Liver (tissue), 9 donors: Measurements from ENCODE around the gene CHAC1. TPM values are rescaled to one million over a fixed set of nuclear protein-coding genes. Genes with fewer than 3 reads are reported as not detected.

Experiments
- DNase-seq: peaks from one replicate; pipeline ENCODE4 v3.0.0-alpha.2; 2017; ENCODE audit warnings: low spot score
- H3K27ac ChIP-seq, 2 donors: one replicate each; pipeline ENCODE4 v1.7.0; 2013; ENCODE audit warnings: inconsistent platforms in 2 of 2, low read length in 2 of 2, control low read depth in 1 of 2, low read depth in 1 of 2, mild to moderate bottlenecking in 1 of 2
- H3K27me3 ChIP-seq, 4 donors: one replicate each; pipeline versions ENCODE4 v1.6.1 to v1.7.0; 2013; ENCODE audit warnings: low read length in 3 of 4, inconsistent platforms in 1 of 4, mild to moderate bottlenecking in 1 of 4, moderate library complexity in 1 of 4; ENCODE audit not compliant: control insufficient read depth in 4 of 4, insufficient read depth in 4 of 4
- H3K36me3 ChIP-seq, 4 donors: one replicate each; pipeline versions ENCODE4 v1.6.1 to v1.7.0; 2013; ENCODE audit warnings: low read length in 3 of 4, mild to moderate bottlenecking in 3 of 4, low read depth in 1 of 4, moderate library complexity in 1 of 4; ENCODE audit not compliant: control insufficient read depth in 4 of 4, insufficient read depth in 3 of 4
- H3K4me1 ChIP-seq, 4 donors: one replicate each; pipeline versions ENCODE4 v1.6.1 to v1.7.0; 2013; ENCODE audit warnings: low read length in 3 of 4, mild to moderate bottlenecking in 3 of 4, moderate library complexity in 1 of 4; ENCODE audit not compliant: control insufficient read depth in 4 of 4, insufficient read depth in 4 of 4
- H3K4me3 ChIP-seq, 3 donors: one replicate each; pipeline versions ENCODE4 v1.6.1 to v1.7.0; 2013; ENCODE audit warnings: low read length in 3 of 3, control low read depth in 1 of 3, low read depth in 1 of 3, mild to moderate bottlenecking in 1 of 3
- H3K9ac ChIP-seq, 2 donors: one replicate each; pipeline ENCODE4 v1.7.0; 2013; ENCODE audit warnings: low read length in 2 of 2, mild to moderate bottlenecking in 2 of 2, moderate library complexity in 2 of 2, control low read depth in 1 of 2, low read depth in 1 of 2
- H3K9me3 ChIP-seq, 4 donors: one replicate each; pipeline versions ENCODE4 v1.6.1 to v1.7.0; 2013; ENCODE audit warnings: low read length in 3 of 4; ENCODE audit not compliant: control insufficient read depth in 4 of 4
- ATF3 ChIP-seq: IDR thresholded peaks from 2 replicates; pipeline ENCODE4 v1.6.1; 2016; ENCODE audit warnings: antibody characterized with exemption
- EGR1 ChIP-seq, 2 donors: IDR thresholded peaks; 2 replicates each; pipeline ENCODE4 v1.6.1; 2016 to 2018; ENCODE audit warnings: antibody characterized with exemption in 2 of 2, low read depth in 2 of 2
- FOXA1 ChIP-seq: IDR thresholded peaks from 2 replicates; pipeline ENCODE4 v1.6.1; 2016; ENCODE audit warnings: antibody characterized with exemption
- FOXA2 ChIP-seq: IDR thresholded peaks from 2 replicates; pipeline ENCODE4 v1.6.1; 2016; ENCODE audit warnings: antibody characterized with exemption
- GABPA ChIP-seq, 2 donors: IDR thresholded peaks in 1 of 2; conservative IDR thresholded peaks in 1 of 2; 2 replicates each; pipeline ENCODE4 v1.6.1; 2016; ENCODE audit warnings: antibody characterized with exemption in 2 of 2, mild to moderate bottlenecking in 1 of 2, moderate library complexity in 1 of 2
- HNF4A ChIP-seq, 2 donors: conservative IDR thresholded peaks; 2 replicates each; pipeline ENCODE4 v1.6.1; 2016; ENCODE audit warnings: antibody characterized with exemption in 2 of 2, mild to moderate bottlenecking in 2 of 2
- HNF4G ChIP-seq: IDR thresholded peaks from 2 replicates; pipeline ENCODE4 v1.6.1; 2016; ENCODE audit warnings: antibody characterized with exemption
- JUND ChIP-seq, 2 donors: IDR thresholded peaks; 2 replicates each; pipeline ENCODE4 v1.6.1; 2016; ENCODE audit warnings: antibody characterized with exemption in 2 of 2
- MAX ChIP-seq: IDR thresholded peaks from 2 replicates; pipeline ENCODE4 v1.6.1; 2016; ENCODE audit warnings: antibody characterized with exemption
- NR2F2 ChIP-seq: IDR thresholded peaks from 2 replicates; pipeline ENCODE4 v1.6.1; 2016; ENCODE audit warnings: antibody characterized with exemption
- RAD21 ChIP-seq, 2 donors: IDR thresholded peaks; 2 replicates each; pipeline ENCODE4 v1.6.1; 2016; ENCODE audit warnings: antibody characterized with exemption in 2 of 2, mild to moderate bottlenecking in 2 of 2
- REST ChIP-seq: IDR thresholded peaks from 2 replicates; pipeline ENCODE4 v1.6.1; 2016; ENCODE audit warnings: antibody characterized with exemption, mild to moderate bottlenecking
- RXRA ChIP-seq, 2 donors: IDR thresholded peaks; 2 replicates each; pipeline ENCODE4 v1.6.1; 2017 to 2018; ENCODE audit warnings: antibody characterized with exemption in 2 of 2, mild to moderate bottlenecking in 1 of 2
- SP1 ChIP-seq: IDR thresholded peaks from 2 replicates; pipeline ENCODE4 v1.6.1; 2018; ENCODE audit warnings: antibody characterized with exemption, mild to moderate bottlenecking
- TAF1 ChIP-seq: conservative IDR thresholded peaks from 2 replicates; pipeline ENCODE4 v1.6.1; 2016; ENCODE audit warnings: antibody characterized with exemption, mild to moderate bottlenecking
- YY1 ChIP-seq: IDR thresholded peaks from 2 replicates; pipeline ENCODE4 v1.6.1; 2016; ENCODE audit warnings: antibody characterized with exemption, mild to moderate bottlenecking
- ZBTB33 ChIP-seq: IDR thresholded peaks from 2 replicates; pipeline ENCODE4 v1.6.1; 2016; ENCODE audit warnings: antibody characterized with exemption
- WGBS: extraction: QIAGEN DNeasy Blood & Tissue Kit; methylation state at CpG from one replicate; pipeline ENCODE4 v1.1.7; 2013; 5-methylcytosine and 5-hydroxymethylcytosine counted together
- polyA plus RNA-seq, 2 donors: library from polyadenylated mRNA; stranded (reverse) in 1 of 2; unstranded in 1 of 2; fragments of 200-250 nt in 1 of 2; fragments of >200 nt in 1 of 2; fragmentation: Nextera tagmentation in 1 of 2; extraction: Ambion mirVana in 1 of 2; gene quantifications; one replicate each; pipeline versions ENCODE4 v1.2.1 to v1.2.3, GENCODE V29; 2013 to 2015
- total RNA-seq, 2 donors: library from RNA; depleted of rRNA; stranded (reverse); fragments of >200 nt; gene quantifications; one replicate each; pipeline ENCODE4 v1.2.3, GENCODE V29; 2014
- TF ChIP-seq, protein P1 (sequence below): fragments of 150-350 bp; IDR thresholded peaks from 2 replicates; pipeline ENCODE4 v1.5.1; 2017; ENCODE audit warnings: improper control_type of control experiment, low read depth, low read length; ENCODE audit not compliant: missing input control
- donor health status: healthy.
- donor health status: healthy.
- donor health status: healthy.
- donor health status: healthy.
- donor health status: healthy.

Gene CHAC1
- total and polyA plus RNA-seq, 4 donors, result 0.19 to 3.5 (median 1.1) TPM

DNA sequence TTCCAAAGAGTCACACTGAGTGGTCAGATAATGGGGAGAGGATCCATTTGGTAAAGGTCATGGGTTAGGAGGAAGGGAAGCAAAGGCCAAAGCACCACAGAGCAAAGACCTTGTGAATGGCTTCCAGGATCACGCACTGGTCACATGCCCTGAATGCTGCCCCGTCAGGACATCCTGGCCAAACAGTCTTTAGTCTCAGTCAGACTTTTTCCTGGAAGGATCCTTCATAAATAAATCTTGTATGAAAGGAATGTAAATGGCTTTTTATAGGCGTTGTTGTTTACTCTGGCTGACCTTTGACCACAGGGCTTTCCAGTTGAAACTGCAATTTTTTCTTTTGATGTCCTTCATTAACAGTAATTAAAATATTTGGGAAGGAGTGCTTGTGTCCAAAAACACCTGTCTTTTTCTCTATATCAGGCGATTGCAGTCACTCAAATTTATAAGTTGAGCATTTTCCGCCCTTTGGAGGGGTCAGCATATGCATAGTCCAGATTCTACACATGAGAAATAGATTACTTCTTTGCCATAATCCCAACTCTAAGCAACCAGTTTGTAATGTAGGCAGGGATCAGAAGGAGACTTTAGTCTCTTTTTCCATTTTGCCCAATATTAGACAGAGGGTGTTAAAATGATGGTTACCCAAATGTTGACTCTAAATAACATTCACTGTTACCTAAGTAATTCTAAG lies 48.4 kb downstream of the CHAC1 start:
- 41% methylated on average over 5 of the region's 5 CpGs for whole genome bisulfite sequencing
- DNase-seq, result no peak
- H3K36me3 ChIP-seq, result peaks cover 7 to 32% (median 18%) of the 10 kb centered on the region in 4 donors
- peak overlapping the region; percentile 20 to 36 for H3K27ac ChIP-seq
- H3K4me1 ChIP-seq, result peaks cover 0 to 8% (median 7%) of the 10 kb centered on the region in 4 donors
- TF ChIP-seq YY1 (peak; percentile 78), HNF4A (conservative IDR thresholded peaks at IDR 0.05) (peak; percentile 86 to 89), ZBTB33 (peak; percentile 25), ATF3 (no peak), SP1 (peak; percentile 59), RAD21 (IDR thresholded peaks at IDR 0.05) (peak; percentile 14 to 19), RXRA (IDR thresholded peaks at IDR 0.05) (peak; percentile 98 to 99), NR2F2 (peak; percentile 99), GABPA (IDR thresholded peaks at IDR 0.05 in 1 of 2, conservative IDR thresholded peaks at IDR 0.05 in 1 of 2) (no peak), FOXA1 (no peak), EGR1 (IDR thresholded peaks at IDR 0.05; ENCODE audit: low read depth in 2 of 2) (no peak), TAF1 (no peak), FOXA2 (no peak), JUND (IDR thresholded peaks at IDR 0.05) (peak in 1 of 2 donors; percentile 38), MAX (peak; percentile 32)
- TF ChIP-seq, protein P1, sequence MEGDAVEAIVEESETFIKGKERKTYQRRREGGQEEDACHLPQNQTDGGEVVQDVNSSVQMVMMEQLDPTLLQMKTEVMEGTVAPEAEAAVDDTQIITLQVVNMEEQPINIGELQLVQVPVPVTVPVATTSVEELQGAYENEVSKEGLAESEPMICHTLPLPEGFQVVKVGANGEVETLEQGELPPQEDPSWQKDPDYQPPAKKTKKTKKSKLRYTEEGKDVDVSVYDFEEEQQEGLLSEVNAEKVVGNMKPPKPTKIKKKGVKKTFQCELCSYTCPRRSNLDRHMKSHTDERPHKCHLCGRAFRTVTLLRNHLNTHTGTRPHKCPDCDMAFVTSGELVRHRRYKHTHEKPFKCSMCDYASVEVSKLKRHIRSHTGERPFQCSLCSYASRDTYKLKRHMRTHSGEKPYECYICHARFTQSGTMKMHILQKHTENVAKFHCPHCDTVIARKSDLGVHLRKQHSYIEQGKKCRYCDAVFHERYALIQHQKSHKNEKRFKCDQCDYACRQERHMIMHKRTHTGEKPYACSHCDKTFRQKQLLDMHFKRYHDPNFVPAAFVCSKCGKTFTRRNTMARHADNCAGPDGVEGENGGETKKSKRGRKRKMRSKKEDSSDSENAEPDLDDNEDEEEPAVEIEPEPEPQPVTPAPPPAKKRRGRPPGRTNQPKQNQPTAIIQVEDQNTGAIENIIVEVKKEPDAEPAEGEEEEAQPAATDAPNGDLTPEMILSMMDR, result no peak
- H3K4me3 ChIP-seq, result no peak overlapping the region
- no peaks in the 10 kb centered on the region for H3K27me3 ChIP-seq
- H3K9ac ChIP-seq, result no peak overlapping the region
- H3K9me3 ChIP-seq, result no peaks in the 10 kb centered on the region

DNA sequence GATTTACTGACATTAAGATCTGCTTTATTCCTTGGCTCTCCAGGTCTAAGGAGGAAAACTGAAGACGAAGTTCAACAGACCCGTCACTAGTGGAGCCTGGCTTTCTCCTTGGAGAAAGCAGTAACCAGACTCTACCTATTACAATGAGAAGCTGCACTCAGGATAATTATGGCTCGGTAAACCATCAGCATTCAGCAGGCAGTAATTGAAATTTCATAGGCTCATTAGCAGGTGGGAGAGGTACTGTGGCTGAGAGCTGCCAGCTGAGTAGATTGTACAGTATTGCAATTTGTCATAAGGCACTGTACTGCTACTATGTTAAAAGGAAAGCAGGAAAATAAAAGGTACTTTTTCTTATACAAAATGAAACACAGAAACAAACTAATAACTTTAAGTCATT lies 51.2 kb downstream of the CHAC1 start:
- H3K36me3 ChIP-seq, result peaks cover 7 to 23% (median 16%) of the 10 kb centered on the region in 4 donors
- no peak overlapping the region for H3K27ac ChIP-seq
- no peak overlapping the region for H3K4me3 ChIP-seq
- no peak overlapping the region for H3K9ac ChIP-seq
- H3K4me1 ChIP-seq, result peaks cover 0 to 8% (median 7%) of the 10 kb centered on the region in 4 donors
- H3K27me3 ChIP-seq, result no peaks in the 10 kb centered on the region
- no peaks in the 10 kb centered on the region for H3K9me3 ChIP-seq
- 94% methylated on average over 3 of the region's 3 CpGs for WGBS
- DNase-seq, result no peak
- TF ChIP-seq REST, result no peak
- no peak for TF ChIP-seq MAX
- TF ChIP-seq JUND (IDR thresholded peaks at IDR 0.05), result no peak
- TF ChIP-seq, protein P1, result no peak
- no peak for TF ChIP-seq YY1
- no peak for TF ChIP-seq ZBTB33
- TF ChIP-seq TAF1, result no peak
- TF ChIP-seq NR2F2, result no peak
- no peak for TF ChIP-seq EGR1 (IDR thresholded peaks at IDR 0.05; ENCODE audit: low read depth in 2 of 2)
- no peak for TF ChIP-seq FOXA1
- TF ChIP-seq HNF4A (conservative IDR thresholded peaks at IDR 0.05), result no peak
- no peak for TF ChIP-seq HNF4G
- no peak for TF ChIP-seq SP1
